Type B pancreatic cell (in vitro differentiated cells): ENCODE measurements around the gene HLA-DRA. TPM values are rescaled to one million over a fixed set of nuclear protein-coding genes. Genes with fewer than 3 reads are reported as not detected.

ENCODE experiments used
- DNase-seq: peaks from one replicate; pipeline ENCODE4 v3.0.0; 2021; ENCODE audit warnings: mixed read lengths; ENCODE audit not compliant: unreplicated experiment; ENCODE audit errors: extremely low spot score
- H3K27ac Mint-ChIP-seq: 2 replicates; pipeline ENCODE4 v1.8.0; 2021; ENCODE audit warnings: mild to moderate bottlenecking, mixed read lengths
- H3K27me3 Mint-ChIP-seq: 2 replicates; pipeline ENCODE4 v1.8.0; 2021; ENCODE audit warnings: mixed read lengths
- H3K36me3 Mint-ChIP-seq: 2 replicates; pipeline ENCODE4 v1.8.0; 2021; ENCODE audit warnings: mixed read lengths
- H3K4me1 Mint-ChIP-seq: one replicate; pipeline ENCODE4 v1.8.0; 2021; ENCODE audit warnings: mixed read lengths; ENCODE audit not compliant: unreplicated experiment
- H3K4me3 Mint-ChIP-seq: 2 replicates; pipeline ENCODE4 v1.8.0; 2021; ENCODE audit warnings: mild to moderate bottlenecking, mixed read lengths
- H3K9me3 Mint-ChIP-seq: 2 replicates; pipeline ENCODE4 v1.8.0; 2021; ENCODE audit warnings: mixed read lengths
- total RNA-seq: library from RNA; stranded (reverse); gene quantifications from 2 replicates; pipeline ENCODE4 v1.2.1, GENCODE V29; 2021; ENCODE audit warnings: low replicate concordance
- TF ChIP-seq, protein P1 (sequence below): fragments of 200-600 bp; sonication (generic); conservative IDR thresholded peaks from 2 replicates; pipeline ENCODE4 v1.5.0; 2021; ENCODE audit warnings: antibody characterized with exemption, mild to moderate bottlenecking

The HLA-DRA gene
- total RNA-seq, 1 donor from 2014 or later: 1.4 TPM

DNA sequence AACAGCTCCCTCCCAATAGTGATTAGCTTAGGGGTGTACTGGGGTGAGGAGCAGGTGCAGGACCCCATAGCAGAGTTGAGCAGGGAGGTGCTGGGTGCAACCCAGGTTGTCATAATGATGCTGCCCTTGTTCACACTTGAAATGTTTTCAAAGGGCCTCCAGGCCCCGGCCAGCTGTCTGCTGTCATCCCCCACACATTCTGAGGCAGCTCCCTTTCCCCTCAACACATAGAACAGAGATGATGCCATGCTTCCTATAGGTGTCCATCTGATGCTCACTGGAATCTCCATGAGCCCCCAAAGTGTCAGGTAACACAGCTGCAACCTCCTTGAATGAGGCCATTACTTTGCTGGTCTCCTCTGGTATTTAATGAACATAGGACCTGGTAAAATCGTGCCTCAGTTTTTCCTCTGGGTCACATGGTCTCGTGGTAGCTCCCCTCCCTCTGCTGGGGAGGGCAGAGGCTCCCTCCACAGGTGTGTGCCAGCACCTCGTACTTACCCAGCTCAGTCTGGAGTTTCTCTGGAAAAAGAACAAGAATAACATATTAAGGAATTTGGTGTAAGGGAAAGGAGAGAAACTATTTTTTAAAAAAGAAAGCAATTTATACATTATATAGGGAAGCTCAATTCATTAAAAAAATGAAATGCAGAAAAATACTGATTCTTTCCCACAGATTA is 38.3 kb upstream of the HLA-DRA start:
- H3K9me3 Mint-ChIP-seq: no peaks in the 10 kb centered on the region
- no peak for DNase-seq
- peaks cover 35% of the 10 kb centered on the region for H3K27me3 Mint-ChIP-seq
- no peak overlapping the region for H3K4me3 Mint-ChIP-seq
- TF ChIP-seq, protein P1, sequence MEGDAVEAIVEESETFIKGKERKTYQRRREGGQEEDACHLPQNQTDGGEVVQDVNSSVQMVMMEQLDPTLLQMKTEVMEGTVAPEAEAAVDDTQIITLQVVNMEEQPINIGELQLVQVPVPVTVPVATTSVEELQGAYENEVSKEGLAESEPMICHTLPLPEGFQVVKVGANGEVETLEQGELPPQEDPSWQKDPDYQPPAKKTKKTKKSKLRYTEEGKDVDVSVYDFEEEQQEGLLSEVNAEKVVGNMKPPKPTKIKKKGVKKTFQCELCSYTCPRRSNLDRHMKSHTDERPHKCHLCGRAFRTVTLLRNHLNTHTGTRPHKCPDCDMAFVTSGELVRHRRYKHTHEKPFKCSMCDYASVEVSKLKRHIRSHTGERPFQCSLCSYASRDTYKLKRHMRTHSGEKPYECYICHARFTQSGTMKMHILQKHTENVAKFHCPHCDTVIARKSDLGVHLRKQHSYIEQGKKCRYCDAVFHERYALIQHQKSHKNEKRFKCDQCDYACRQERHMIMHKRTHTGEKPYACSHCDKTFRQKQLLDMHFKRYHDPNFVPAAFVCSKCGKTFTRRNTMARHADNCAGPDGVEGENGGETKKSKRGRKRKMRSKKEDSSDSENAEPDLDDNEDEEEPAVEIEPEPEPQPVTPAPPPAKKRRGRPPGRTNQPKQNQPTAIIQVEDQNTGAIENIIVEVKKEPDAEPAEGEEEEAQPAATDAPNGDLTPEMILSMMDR: no peak
- no peaks in the 10 kb centered on the region for H3K4me1 Mint-ChIP-seq
- H3K36me3 Mint-ChIP-seq: no peaks in the 10 kb centered on the region
- no peak overlapping the region for H3K27ac Mint-ChIP-seq

- Mint-ChIP-seq H3K27ac (no peak overlapping the region), H3K36me3 (no peaks in the 10 kb centered on the region), H3K27me3 (peaks cover 44% of the 10 kb centered on the region), H3K9me3 (no peaks in the 10 kb centered on the region), H3K4me1 (no peaks in the 10 kb centered on the region), H3K4me3 (no peak overlapping the region)
- TF ChIP-seq, protein P1: no peak
- DNase-seq: no peak
Measured at GRCh38 chr6:32402812-32403211, 36.9 kb upstream of the HLA-DRA start.

DNA sequence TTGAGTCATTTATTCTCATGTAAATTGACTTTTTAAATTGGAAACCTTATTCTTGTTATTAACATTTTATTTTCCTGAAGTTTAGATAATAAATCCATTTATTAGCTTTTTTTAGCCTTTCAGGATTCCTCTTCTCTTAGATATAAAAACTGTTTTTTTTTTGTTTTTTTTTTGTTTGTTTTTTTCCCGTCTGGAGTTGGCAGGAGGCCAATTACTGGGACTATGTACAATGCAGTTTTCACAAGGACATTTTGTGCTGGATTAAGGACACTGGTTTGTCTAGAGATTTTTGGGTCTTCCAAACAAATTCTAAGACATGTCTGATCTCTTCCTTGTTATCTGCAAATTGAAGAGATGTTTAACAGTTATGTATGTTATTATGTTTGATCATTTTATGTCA is 34.0 kb upstream of the HLA-DRA start:
- H3K27ac Mint-ChIP-seq: no peak overlapping the region
- H3K36me3 Mint-ChIP-seq: no peaks in the 10 kb centered on the region
- DNase-seq: no peak
- H3K4me1 Mint-ChIP-seq: no peaks in the 10 kb centered on the region
- H3K27me3 Mint-ChIP-seq: peaks cover 53% of the 10 kb centered on the region
- TF ChIP-seq, protein P1: no peak
- no peaks in the 10 kb centered on the region for H3K9me3 Mint-ChIP-seq
- no peak overlapping the region for H3K4me3 Mint-ChIP-seq

- Mint-ChIP-seq H3K9me3 (no peaks in the 10 kb centered on the region), H3K36me3 (no peaks in the 10 kb centered on the region), H3K27me3 (peaks cover 55% of the 10 kb centered on the region), H3K4me3 (no peak overlapping the region), H3K27ac (no peak overlapping the region), H3K4me1 (no peaks in the 10 kb centered on the region)
- DNase-seq: no peak
- TF ChIP-seq, protein P1: no peak
Measured at GRCh38 chr6:32406197-32406596, 33.5 kb upstream of the HLA-DRA start.

DNA sequence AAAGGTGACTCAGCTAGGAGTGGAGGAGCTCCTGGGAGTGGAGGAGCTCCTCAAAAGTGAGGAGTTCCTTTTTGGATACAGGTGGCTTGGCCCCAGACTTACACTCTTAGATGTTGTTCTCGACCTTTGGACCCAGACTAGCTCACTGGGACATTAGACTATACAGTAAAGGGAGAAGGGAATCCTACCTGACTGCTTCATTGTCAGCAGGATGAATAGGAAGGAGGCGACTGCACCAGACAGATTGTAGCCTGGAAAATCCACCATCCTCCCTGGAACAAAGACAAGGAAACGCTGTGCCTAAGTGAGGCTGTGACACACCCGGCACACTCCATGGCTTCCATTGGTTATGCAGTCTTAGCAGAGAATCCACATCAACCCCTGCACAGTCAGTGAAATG is 32.8 kb upstream of the HLA-DRA start, which contains the start of gene BTNL2:
Gene BTNL2, minus strand, starts transcription at position 325 of the 400 bp plus-strand sequence. Its CDS starts 58 bp downstream, at position 267.
- Mint-ChIP-seq H3K4me3 (no peak within 1 kb of the TSS), H3K27ac (no peak within 1 kb of the TSS), H3K4me1 (no peaks in the 10 kb centered on the region), H3K27me3 (peaks cover 56% of the 10 kb centered on the region), H3K9me3 (no peaks in the 10 kb centered on the region), H3K36me3 (no peaks in the 10 kb centered on the region)
- DNase-seq: no peak
- TF ChIP-seq, protein P1: no peak
